Loucy (cell line): Measurements from ENCODE around the gene CADM1.

Source experiments
- H2AFZ ChIP-seq: fragments of 200-600 bp; sonication (generic); 2 replicates; pipeline ENCODE4 v1.6.0; 2016; ENCODE audit warnings: antibody characterized with exemption, mild to moderate bottlenecking, low read length, moderate library complexity
- H3F3A ChIP-seq: fragments of 200-600 bp; 2 replicates; pipeline ENCODE4 v1.6.0; 2016; ENCODE audit warnings: antibody characterized with exemption, low read depth, mild to moderate bottlenecking
- H3K27me3 ChIP-seq: fragments of 200-600 bp; sonication (generic); 2 replicates; pipeline ENCODE4 v1.6.1; 2014; ENCODE audit warnings: low read length, mild to moderate bottlenecking; ENCODE audit not compliant: insufficient read depth, poor library complexity, severe bottlenecking
- H3K36me3 ChIP-seq: fragments of 200-600 bp; sonication (generic); 2 replicates; pipeline ENCODE4 v1.6.1; 2016; ENCODE audit warnings: low read length; ENCODE audit not compliant: insufficient read depth
- H3K4me1 ChIP-seq: fragments of 200-600 bp; sonication (generic); 2 replicates; pipeline ENCODE4 v1.5.1; 2014; ENCODE audit warnings: low read length, mild to moderate bottlenecking; ENCODE audit not compliant: insufficient read depth, poor library complexity, severe bottlenecking
- H3K4me2 ChIP-seq: fragments of 200-600 bp; sonication (generic); 2 replicates; pipeline ENCODE4 v1.6.0; 2014; ENCODE audit warnings: antibody characterized with exemption, low read length, low read depth, mild to moderate bottlenecking; ENCODE audit not compliant: poor library complexity, severe bottlenecking
- H3K4me3 ChIP-seq: fragments of 200-600 bp; sonication (generic); 2 replicates; pipeline ENCODE4 v1.5.1; 2014; ENCODE audit warnings: low read length, mild to moderate bottlenecking, mixed read lengths; ENCODE audit not compliant: poor library complexity, severe bottlenecking
- H3K79me2 ChIP-seq: fragments of 200-600 bp; sonication (generic); 2 replicates; pipeline ENCODE4 v1.6.1; 2014; ENCODE audit warnings: low read length; ENCODE audit not compliant: insufficient read depth
- H3K9ac ChIP-seq: fragments of 200-600 bp; sonication (generic); 2 replicates; pipeline ENCODE4 v1.6.0; 2014; ENCODE audit warnings: mild to moderate bottlenecking, low read depth, low read length, moderate library complexity; ENCODE audit not compliant: poor library complexity, severe bottlenecking
- H3K9me2 ChIP-seq: fragments of 200-600 bp; sonication (generic); replicated peaks from 2 replicates; pipeline ENCODE4 v1.6.1; 2016; ENCODE audit warnings: low read depth, low read length, mixed read lengths
- H3K9me3 ChIP-seq: fragments of 200-600 bp; sonication (generic); 2 replicates; pipeline ENCODE4 v1.6.1; 2014; ENCODE audit warnings: mild to moderate bottlenecking, antibody characterized with exemption, low read length, low read depth; ENCODE audit not compliant: insufficient read depth
- H4K20me1 ChIP-seq: fragments of 200-600 bp; sonication (generic); 2 replicates; pipeline ENCODE4 v1.6.0; 2014; ENCODE audit warnings: antibody characterized with exemption, low read length, mild to moderate bottlenecking; ENCODE audit not compliant: insufficient read depth, poor library complexity, severe bottlenecking
- CTCF ChIP-seq: fragments of 200-600 bp; sonication (generic); conservative IDR thresholded peaks from 2 replicates; pipeline ENCODE4 v1.5.1; 2014; ENCODE audit warnings: mild to moderate bottlenecking, antibody characterized with exemption, low read length
- EZH2phosphoT487 ChIP-seq: fragments of 200-600 bp; IDR thresholded peaks from 2 replicates; pipeline ENCODE4 v1.6.1; 2018; ENCODE audit warnings: antibody characterized with exemption, mild to moderate bottlenecking, moderate library complexity, borderline replicate concordance

Gene CADM1

GRCh38 chr11:115364896-115365295 is 139.3 kb downstream of the CADM1 start:
- Histone ChIP-seq H3K79me2 (no peaks in the 10 kb centered on the region), H3K36me3 (no peaks in the 10 kb centered on the region), H3K4me1 (no peaks in the 10 kb centered on the region), H2AFZ (no peak overlapping the region), H3K9me2 (no peaks in the 10 kb centered on the region), H3K27me3 (no peaks in the 10 kb centered on the region), H3K9ac (no peak overlapping the region), H3K4me2 (no peak overlapping the region), H4K20me1 (no peaks in the 10 kb centered on the region), H3K9me3 (no peaks in the 10 kb centered on the region), H3F3A (no peaks in the 10 kb centered on the region), H3K4me3 (no peak overlapping the region)
- TF ChIP-seq CTCF (no peak), EZH2phosphoT487 (no peak)

GRCh38 chr11:115363921-115364320 is 140.3 kb downstream of the CADM1 start:
- Histone ChIP-seq H3K4me1 (no peaks in the 10 kb centered on the region), H3K4me3 (no peak overlapping the region), H3K27me3 (no peaks in the 10 kb centered on the region), H2AFZ (no peak overlapping the region), H3K9ac (no peak overlapping the region), H3K9me2 (no peaks in the 10 kb centered on the region), H3K36me3 (no peaks in the 10 kb centered on the region), H3K4me2 (no peak overlapping the region), H3K9me3 (no peaks in the 10 kb centered on the region), H3K79me2 (no peaks in the 10 kb centered on the region), H4K20me1 (no peaks in the 10 kb centered on the region), H3F3A (no peaks in the 10 kb centered on the region)
- TF ChIP-seq CTCF: no peak
- no peak for TF ChIP-seq EZH2phosphoT487

- Histone ChIP-seq H3K9me2 (no peaks in the 10 kb centered on the region), H3K9ac (no peak overlapping the region), H3K4me3 (no peak overlapping the region), H3K79me2 (no peaks in the 10 kb centered on the region), H3K4me1 (no peaks in the 10 kb centered on the region), H3K4me2 (no peak overlapping the region), H4K20me1 (no peaks in the 10 kb centered on the region), H3F3A (no peaks in the 10 kb centered on the region), H3K9me3 (no peaks in the 10 kb centered on the region), H2AFZ (no peak overlapping the region), H3K27me3 (no peaks in the 10 kb centered on the region), H3K36me3 (no peaks in the 10 kb centered on the region)
- TF ChIP-seq CTCF: no peak
- TF ChIP-seq EZH2phosphoT487: no peak
Observed at GRCh38 chr11:115363426-115363825, 140.8 kb downstream of the CADM1 start.
